Activated T-cell treated with anti-CD3 and anti-CD28 coated beads for 24 hours (primary cell): Measurements from ENCODE around the gene DRICH1.
"Not testable (repeated sequence)": the region's sequence is repeated elsewhere in the genome, so short reads cannot be mapped to it uniquely, and the experiment has no call there.

Experiments
- DNase-seq: peaks from one replicate; pipeline ENCODE4 v3.0.0-alpha.2; 2020; ENCODE audit warnings: low read depth

DRICH1 gene

GRCh38 chr22:23566705-23567475 lies 65.2 kb downstream of the DRICH1 start:
- no peak for DNase-seq

- no peak for DNase-seq
Observed at GRCh38 chr22:23565915-23566704, 66.0 kb downstream of the DRICH1 start.

GRCh38 chr22:23565305-23565914 lies 66.7 kb downstream of the DRICH1 start:
- DNase-seq, result no peak

- no peak for DNase-seq
Observed at GRCh38 chr22:23564276-23564675, 67.8 kb downstream of the DRICH1 start.

- no peak for DNase-seq
Observed at GRCh38 chr22:23563111-23563510, 69.0 kb downstream of the DRICH1 start.

DNA sequence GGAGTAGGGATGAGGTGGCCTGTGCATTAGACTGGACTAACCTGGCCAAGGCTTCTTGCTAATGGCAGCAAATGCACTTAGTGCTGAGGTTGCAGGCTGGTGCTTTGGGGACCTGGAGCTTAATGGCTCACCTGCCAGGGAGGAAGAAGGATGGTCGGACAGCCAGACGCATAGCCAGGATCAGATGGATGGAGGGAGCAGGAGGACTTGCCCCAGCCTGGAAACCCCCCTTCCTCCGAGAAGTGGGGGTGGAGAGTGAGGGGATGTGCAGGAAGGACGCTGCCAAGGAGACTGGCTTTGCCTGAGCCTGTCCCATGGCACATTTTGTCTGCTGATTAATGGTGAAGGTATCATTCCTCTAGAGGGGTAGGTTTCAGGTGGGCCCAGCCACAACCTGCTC lies 69.9 kb downstream of the DRICH1 start:
- no peak for DNase-seq

GRCh38 chr22:23561025-23561510 lies 71.1 kb downstream of the DRICH1 start:
- DNase-seq, result not testable (repeated sequence)

DNA sequence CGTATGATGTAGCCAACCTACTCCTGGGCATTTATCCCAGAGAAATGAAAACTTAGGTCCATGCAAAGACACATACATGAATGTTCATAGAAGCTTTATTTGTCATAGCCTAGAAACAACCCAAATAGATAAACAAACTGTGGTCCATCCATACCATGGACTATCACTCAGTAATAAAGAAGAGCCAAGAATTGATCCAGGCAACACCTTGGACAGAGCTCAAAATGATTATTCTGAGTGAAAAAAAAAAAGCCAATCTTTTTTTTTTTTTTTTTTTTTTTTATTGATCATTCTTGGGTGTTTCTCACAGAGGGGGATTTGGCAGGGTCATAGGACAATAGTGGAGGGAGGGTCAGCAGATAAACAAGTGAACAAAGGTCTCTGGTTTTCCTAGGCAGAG lies 71.9 kb downstream of the DRICH1 start:
- DNase-seq, result not testable (repeated sequence)
